GM19455 (cell line): ENCODE measurements around the gene TAS2R40.
A peak's percentile ranks its signal among the peaks of the same experiment; 100 is the strongest.
"Not testable (repeated sequence)": the region's sequence is repeated elsewhere in the genome, so short reads cannot be mapped to it uniquely, and the experiment has no call there.

ENCODE experiments used
- ATAC-seq: cut with Tn5 transposase; IDR thresholded peaks from one replicate; pipeline ENCODE4 v1.9.1; 2021; ENCODE audit not compliant: unreplicated experiment

The TAS2R40 gene

DNA sequence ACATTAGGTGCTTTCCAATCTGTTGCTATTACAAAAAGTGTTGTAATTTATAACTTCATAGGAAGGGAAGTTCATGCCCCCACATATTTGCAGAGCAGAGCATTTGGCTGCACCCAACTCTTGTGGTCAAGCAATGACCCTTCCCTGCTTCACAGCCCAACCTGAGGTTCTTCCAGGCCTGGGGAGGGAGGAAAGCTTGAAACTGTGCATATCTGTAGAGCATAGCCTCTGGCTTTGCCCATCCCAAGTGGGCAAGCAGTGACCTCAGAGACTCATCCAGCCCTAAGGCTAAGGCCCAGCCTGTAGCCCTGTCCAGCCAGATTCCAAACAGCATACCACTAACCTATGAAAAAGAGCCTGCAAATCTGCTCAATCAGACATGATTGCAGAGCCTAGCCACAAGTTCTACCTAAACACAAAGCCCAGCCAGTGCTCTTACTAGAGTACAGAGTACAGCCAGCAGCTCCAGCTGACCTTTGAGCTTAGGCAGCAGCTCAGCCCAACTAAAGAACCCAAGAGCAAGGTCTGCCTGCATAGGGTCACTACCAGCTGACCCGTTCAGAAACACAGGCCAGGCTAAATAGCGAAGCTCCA is 27.0 kb downstream of the TAS2R40 start:
- no peak for ATAC-seq

DNA sequence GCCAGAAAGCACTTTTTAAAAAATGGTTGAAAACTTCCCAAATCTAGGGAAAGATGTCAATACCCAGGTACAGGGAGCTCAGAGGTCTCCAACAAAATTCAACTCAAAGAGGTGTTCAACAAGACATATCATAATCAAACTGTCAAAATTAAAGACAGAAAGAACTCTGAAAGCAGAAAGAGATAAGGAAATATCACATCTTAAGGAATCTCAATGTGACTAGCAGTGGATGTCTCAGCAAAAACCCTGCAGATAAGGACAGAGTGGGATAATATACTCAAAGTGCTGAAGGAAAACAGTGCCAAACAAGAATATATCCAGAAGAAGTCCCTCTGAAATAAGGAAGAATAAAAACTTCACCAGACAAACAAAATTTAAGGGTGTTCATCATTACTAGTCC is 28.4 kb downstream of the TAS2R40 start:
- ATAC-seq = no peak

DNA sequence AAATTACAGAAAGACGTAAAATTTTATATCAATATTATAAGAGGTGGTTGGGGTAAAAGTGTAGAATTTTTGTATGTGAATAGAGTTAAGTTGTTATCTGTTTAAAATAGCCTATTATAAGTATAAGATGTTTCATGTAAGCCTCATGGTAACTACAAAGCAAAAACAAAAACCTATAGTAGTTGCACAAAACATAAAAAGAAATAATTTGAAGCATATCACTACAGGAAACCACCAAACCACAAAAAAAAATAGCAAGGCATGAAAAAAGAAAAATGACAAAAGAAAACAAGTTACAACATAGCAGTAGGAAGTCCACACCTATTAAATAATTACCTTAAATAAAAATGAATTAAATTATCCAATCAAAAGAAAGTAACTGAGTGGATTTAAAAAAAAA is 29.0 kb downstream of the TAS2R40 start:
- ATAC-seq = no peak

DNA sequence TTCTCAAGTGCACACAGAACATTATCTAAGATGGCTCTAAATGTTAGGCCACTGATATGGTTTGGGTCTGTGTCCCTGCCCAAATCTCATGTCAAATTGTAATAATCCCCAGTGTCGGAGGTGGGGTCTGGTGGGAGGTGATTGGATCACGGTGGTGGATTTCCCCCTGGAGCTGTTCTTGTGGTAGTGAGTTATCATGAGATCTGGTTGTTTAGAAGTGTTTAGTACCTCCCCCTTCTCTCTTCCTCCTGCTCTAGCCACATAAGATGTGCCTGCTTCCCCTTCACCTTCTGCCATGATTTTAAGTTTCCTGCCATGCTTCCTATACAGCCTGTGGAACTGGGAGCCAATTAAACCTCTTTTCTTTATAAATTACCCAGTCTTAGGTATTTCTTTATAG is 30.2 kb downstream of the TAS2R40 start:
- no peak for ATAC-seq

DNA sequence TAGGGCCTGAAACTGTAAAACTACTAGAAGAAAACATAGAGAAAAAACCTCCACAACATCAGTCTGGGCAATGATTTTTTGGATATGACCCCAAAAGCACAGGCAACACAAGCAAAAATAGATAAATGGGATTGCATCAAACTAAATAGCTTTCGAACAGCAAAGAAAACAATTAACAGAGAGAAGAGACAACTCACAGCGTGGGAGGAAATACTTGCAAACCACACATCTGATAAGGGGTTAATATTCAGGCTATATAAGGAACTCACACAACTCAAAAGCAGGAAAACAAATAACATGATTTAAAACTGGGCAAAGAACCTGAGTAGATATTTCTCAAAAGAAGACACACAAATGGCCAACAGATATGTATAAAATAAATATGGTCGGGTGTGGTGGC is 33.7 kb downstream of the TAS2R40 start:
- ATAC-seq = no peak

DNA sequence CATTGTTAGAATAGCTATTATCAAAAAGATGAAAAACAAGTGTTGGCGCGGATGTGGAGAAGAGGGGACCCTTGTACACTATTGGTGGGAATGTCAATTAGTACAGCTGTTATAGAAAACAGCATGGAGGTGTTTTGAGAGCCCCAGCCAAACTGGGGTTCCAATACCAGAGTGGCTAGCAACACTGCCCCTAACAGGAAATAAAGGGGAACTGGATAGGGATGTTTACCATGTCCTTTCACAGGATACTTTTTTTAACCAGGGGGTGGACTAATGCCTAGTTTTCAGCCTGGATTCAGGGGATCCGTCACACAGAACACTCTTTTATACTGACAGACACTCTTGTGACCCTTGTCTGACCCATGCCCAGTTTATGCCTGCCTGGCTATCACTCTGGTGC is 34.5 kb downstream of the TAS2R40 start:
- no peak for ATAC-seq

DNA sequence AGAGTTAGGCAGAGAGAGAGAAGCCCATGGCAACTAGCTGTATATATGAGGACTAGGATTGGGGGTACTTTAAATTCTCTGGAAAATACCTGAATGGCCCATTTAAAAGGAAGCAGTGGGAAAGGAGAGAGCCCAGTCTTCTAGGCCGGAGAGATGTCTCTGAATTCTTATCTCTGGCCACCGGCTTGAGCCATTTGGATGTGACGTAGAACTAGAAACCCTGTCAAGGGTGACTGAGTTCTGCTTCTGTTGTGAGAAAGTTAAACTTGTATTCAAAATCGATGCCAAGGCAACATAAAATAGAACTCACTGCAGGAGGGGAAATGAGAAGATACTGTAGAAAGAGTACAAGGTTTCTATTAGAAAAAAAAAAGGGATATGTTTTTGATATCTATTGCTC is 35.1 kb downstream of the TAS2R40 start:
- peak; percentile 65 for ATAC-seq

DNA sequence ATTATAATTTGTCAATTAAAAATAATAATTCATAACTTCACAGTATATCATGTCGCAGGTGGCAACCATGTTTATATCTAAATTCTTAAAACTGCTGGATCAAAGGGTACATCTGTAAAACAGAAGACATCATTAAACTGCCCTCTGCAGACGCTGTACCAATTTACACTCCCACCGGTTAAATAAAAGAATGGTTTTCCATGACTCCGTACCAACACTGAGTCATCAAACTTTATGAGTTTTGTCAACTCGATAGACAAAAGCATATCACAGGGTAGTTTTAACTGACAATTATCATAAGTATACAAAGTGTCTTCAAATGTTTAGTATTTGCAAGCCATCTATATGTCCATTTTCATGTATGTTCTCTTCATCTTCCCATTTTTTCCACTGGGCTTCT is 35.7 kb downstream of the TAS2R40 start:
- no peak for ATAC-seq

DNA sequence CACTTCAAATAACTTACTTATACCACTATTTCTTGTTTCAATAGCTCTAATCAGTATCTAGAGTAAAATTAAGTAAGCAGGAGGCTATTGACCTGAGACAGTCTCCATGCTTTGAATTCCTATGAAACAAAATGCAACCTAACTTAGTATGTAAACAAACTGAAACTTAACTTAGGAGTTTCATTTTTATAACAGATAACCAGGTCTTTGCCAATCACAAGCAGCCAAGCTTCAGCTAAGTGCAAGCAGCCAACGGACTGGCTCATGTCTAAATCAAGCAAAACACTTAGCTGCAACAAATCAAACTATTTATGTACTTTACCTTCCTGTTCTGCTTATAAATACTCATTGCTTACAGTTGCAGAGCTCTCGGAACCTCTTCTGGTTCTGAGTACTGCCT is 37.0 kb downstream of the TAS2R40 start:
- peak; percentile 38 for ATAC-seq

DNA sequence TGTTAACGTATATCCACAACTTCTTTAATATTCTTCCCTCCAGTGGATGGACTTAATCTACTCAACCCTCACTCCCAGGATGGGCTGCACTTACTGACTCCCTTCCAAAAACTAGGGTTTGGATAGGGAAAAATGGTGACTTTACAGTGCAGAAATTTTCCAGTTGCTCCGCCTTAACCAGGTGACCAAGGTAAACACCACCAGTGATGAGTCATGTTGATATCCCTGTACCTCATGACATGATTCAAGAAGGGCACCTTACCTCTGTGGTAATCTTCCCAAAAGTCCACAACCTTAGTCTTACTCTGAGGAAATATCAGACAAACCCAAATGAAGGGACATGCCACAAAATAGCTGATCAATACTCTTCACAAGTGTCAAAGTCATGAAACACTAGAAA is 37.9 kb downstream of the TAS2R40 start:
- ATAC-seq = no peak

DNA sequence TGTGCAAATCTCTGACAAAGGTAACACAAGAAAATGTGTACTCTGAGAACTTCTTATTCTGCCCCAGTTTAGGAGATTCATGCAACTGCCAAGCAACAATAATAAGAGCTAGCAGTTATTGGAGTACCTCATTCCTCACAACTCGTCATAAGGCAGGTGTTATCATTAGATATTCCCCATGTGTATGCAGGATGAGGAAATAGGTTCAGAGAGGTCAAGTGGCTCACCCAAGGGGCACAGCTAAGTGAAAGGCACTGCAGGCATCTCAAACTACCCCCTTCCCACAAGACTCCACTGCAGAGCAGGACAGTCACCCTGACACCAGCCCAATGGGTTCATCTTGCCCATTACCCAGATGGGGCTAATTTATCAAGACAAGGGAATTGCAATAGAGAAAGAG is 40.1 kb downstream of the TAS2R40 start:
- ATAC-seq = no peak

DNA sequence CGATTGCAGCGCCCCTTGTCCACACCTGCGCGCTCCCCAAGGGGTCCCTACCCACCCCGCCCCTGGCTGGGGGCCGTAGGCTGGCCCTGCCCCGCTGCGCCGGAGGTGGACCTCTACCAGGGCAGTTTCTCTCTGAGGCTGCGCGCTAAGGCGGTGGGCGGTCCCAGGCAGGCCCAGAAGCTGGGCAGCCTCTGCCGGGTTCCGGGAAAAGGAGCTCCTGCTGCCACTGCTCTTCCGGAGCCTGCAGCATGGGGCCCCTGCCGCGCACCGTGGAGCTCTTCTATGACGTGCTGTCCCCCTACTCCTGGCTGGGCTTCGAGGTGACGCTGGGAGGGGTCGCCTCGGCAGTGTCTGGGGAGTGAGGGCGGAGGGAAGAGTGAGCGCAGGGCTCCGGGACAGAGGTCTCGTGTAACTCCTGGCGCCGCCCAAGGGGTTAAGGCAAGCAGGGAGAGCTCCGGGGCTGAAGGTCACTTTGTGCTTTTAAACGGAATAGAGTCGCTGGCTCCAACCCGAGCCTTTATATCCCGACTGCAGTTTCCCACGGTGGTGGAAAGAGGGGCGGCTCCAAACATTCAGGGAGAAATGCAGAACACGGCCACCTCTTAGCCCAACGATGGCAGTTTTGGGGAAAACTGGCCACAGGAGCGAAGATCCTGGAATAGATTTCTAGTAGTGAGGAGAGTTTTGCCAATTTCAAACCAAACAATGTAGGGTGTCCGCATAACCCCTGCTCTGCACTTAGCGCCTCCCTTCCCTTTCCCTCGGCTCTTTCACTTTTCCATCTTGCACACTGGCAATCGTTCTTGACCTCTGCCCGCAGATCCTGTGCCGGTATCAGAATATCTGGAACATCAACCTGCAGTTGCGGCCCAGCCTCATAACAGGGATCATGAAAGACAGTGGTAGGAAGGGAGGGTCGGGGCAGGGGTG is 41.7 kb downstream of the TAS2R40 start, which contains the start of gene GSTK1:
Gene GSTK1, plus strand, starts transcription at position 176 of the 930 bp plus-strand sequence. Its CDS starts 73 bp downstream, at position 249.
- ATAC-seq = peak; percentile 97

DNA sequence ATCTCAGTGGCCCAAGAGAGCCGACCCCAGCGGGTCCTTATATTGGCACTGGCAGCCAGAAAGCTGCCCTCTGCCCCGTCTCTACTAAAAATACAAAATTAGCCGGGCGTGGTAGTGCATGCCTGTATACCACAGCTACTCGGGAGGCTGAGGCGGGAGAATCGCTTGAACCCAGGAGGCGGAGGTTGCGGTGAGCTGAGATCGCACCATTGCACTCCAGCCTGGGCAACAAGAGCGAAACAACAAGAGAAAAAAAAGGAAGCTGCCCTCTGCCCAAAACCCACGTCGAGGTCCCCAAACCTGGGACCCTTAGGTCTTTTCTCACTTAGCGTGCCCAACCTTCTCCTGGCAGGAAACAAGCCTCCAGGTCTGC is 42.3 kb downstream of the TAS2R40 start:
- not testable (repeated sequence) for ATAC-seq

DNA sequence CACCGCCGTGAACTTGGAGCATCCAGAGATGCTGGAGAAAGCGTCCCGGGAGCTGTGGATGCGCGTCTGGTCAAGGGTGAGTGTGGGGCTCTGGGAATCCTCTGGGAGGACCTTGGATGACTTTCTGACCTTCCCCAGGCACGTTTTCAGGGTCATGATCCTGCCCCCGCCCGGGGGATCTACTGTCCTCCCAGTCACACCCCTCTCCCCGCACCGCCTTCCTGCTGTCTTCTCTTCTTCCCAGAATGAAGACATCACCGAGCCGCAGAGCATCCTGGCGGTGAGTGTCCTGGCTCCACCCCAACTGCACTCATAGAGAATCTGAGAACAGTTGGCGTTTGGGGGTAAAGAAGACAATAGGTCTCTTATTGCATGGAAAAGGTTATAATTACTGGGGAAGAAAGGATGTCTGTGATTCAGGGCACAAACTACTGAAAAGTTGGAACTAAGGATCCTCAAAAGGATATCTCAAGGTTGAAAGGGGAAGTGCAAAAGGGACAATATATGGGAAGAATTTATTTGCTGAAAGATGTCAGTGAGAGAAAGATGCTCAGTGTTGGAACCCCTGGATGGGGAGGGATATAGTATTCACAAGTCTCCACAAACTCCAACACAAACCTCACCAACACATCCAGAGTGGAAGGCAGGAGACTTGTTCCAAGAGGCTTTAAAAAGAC is 43.3 kb downstream of the TAS2R40 start:
- ATAC-seq = no peak

DNA sequence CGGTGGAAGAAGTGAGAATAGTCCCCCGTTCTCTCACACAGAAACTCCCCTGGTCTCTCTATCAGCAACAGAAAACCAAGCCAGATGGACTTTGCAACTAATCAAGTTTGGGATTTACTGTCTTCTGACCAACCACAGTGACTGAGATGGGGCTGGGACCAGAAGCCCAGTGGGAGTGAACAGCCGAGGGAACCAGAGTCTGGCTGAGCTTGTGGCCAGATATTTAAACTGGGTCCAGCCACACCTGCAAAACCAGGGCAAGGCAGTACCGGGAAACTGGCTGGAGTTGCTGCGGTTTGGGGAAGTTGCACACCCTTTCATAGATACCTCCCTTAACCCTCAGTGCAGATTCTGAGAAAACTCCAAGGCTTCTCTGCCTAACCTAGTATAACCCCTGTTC is 47.4 kb downstream of the TAS2R40 start:
- no peak for ATAC-seq

DNA sequence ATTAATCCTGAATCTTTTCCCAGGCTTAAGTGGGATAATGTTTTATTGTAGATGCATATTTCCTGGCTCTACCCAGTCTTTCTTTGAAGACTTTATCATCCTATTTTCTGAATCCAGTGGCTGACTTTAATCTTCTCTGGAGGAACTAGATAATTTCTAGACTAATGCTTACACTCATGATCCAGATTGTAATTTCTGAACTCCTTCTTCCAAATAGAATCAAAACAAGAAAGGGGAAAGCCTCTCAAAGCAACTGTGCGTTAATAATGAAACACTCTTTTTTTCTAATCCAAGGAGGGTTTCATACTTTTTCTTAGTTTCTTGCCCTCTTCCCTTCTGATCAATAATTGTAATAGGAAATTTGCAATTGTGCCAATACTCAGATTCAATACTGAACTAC is 49.4 kb downstream of the TAS2R40 start:
- no peak for ATAC-seq
